GM23338 (cell line): ENCODE data around the gene UGP2. TPM values are rescaled to one million over a fixed set of nuclear protein-coding genes. Genes with fewer than 3 reads are reported as not detected.

ENCODE experiments used
- ATAC-seq: fragments of 200-7000 bp; cut with Tn5 transposase; 3 replicates; pipeline ENCODE4 v1.9.1; 2020
- DNase-seq: peaks from one replicate; pipeline ENCODE4 v3.0.0-alpha.2; 2015; ENCODE audit warnings: low spot score
- H2AFZ ChIP-seq: fragments of 200-600 bp; sonication (generic); 2 replicates; pipeline ENCODE4 v1.8.0; 2016; ENCODE audit warnings: antibody characterized with exemption, mild to moderate bottlenecking, moderate library complexity
- H3F3A ChIP-seq: fragments of 200-600 bp; sonication (generic); replicated peaks from 2 replicates; pipeline ENCODE4 v1.8.0; 2017; ENCODE audit warnings: antibody characterized with exemption, mixed run types, low read depth
- H3K27ac ChIP-seq: fragments of 200-600 bp; sonication (generic); 2 replicates; pipeline ENCODE4 v1.6.1; 2016; ENCODE audit warnings: low read depth
- H3K27me3 ChIP-seq: fragments of 200-600 bp; sonication (generic); 2 replicates; pipeline ENCODE4 v1.8.0; 2016; ENCODE audit warnings: mild to moderate bottlenecking, mixed run types, moderate library complexity; ENCODE audit not compliant: insufficient read depth
- H3K36me3 ChIP-seq: fragments of 200-600 bp; sonication (generic); 2 replicates; pipeline ENCODE4 v1.8.0; 2016; ENCODE audit warnings: mild to moderate bottlenecking; ENCODE audit not compliant: insufficient read depth
- H3K4me1 ChIP-seq: fragments of 200-600 bp; sonication (generic); 2 replicates; pipeline ENCODE4 v1.8.0; 2016; ENCODE audit warnings: mild to moderate bottlenecking, moderate library complexity; ENCODE audit not compliant: insufficient read depth
- H3K4me2 ChIP-seq: fragments of 200-600 bp; sonication (generic); 2 replicates; pipeline ENCODE4 v1.7.1; 2017; ENCODE audit warnings: mixed run types
- H3K4me3 ChIP-seq: fragments of 200-600 bp; sonication (generic); 2 replicates; pipeline ENCODE4 v1.6.1; 2016; ENCODE audit warnings: mixed run types
- H3K79me2 ChIP-seq: fragments of 200-600 bp; sonication (generic); replicated peaks from 2 replicates; pipeline ENCODE4 v1.8.0; 2017; ENCODE audit warnings: mild to moderate bottlenecking; ENCODE audit not compliant: insufficient read depth
- H3K9me2 ChIP-seq: fragments of 200-600 bp; sonication (generic); 2 replicates; pipeline ENCODE4 v1.8.0; 2017; ENCODE audit not compliant: insufficient read depth
- H4K20me1 ChIP-seq: fragments of 200-600 bp; sonication (generic); replicated peaks from 2 replicates; pipeline ENCODE4 v1.8.0; 2017; ENCODE audit warnings: mild to moderate bottlenecking; ENCODE audit not compliant: insufficient read depth
- H3K27ac Mint-ChIP-seq: 2 replicates; pipeline ENCODE4 v1.8.0; 2020; ENCODE audit warnings: inconsistent platforms, mild to moderate bottlenecking, moderate library complexity, mixed read lengths
- H3K27me3 Mint-ChIP-seq: 3 replicates; pipeline ENCODE4 v1.8.0; 2022; ENCODE audit warnings: low read depth, mild to moderate bottlenecking, moderate library complexity, mixed read lengths, inconsistent platforms; ENCODE audit not compliant: insufficient read depth, poor library complexity
- H3K36me3 Mint-ChIP-seq: 3 replicates; pipeline ENCODE4 v1.8.0; 2021; ENCODE audit warnings: low read depth, mild to moderate bottlenecking, inconsistent platforms, moderate library complexity, mixed read lengths
- H3K4me1 Mint-ChIP-seq: 3 replicates; pipeline ENCODE4 v1.8.0; 2020; ENCODE audit warnings: mild to moderate bottlenecking, inconsistent platforms, mixed read lengths
- H3K4me3 Mint-ChIP-seq: 3 replicates; pipeline ENCODE4 v1.8.0; 2021; ENCODE audit warnings: moderate library complexity, mild to moderate bottlenecking, inconsistent platforms, mixed read lengths
- H3K9me3 Mint-ChIP-seq: 3 replicates; pipeline ENCODE4 v1.8.0; 2020; ENCODE audit warnings: moderate library complexity, mild to moderate bottlenecking, inconsistent platforms, mixed read lengths
- CREB1 ChIP-seq: fragments of 250-450 bp; sonication (Bioruptor Pico); IDR thresholded peaks from 2 replicates; pipeline ENCODE4 v1.5.0; 2020; ENCODE audit warnings: low read depth, mild to moderate bottlenecking, moderate library complexity
- EZH2phosphoT487 ChIP-seq: fragments of 200-600 bp; sonication (generic); IDR thresholded peaks from one replicate; pipeline ENCODE4 v1.8.1; 2018; ENCODE audit warnings: antibody characterized with exemption; ENCODE audit not compliant: unreplicated experiment
- JUNB ChIP-seq: IDR thresholded peaks from one replicate; pipeline ENCODE4 v1.6.1; 2016; ENCODE audit warnings: antibody characterized with exemption; ENCODE audit not compliant: unreplicated experiment
- NANOG ChIP-seq: IDR thresholded peaks from 2 replicates; pipeline ENCODE4 v1.6.1; 2016; ENCODE audit warnings: antibody characterized with exemption, borderline replicate concordance
- POLR2AphosphoS5 ChIP-seq: IDR thresholded peaks from 2 replicates; pipeline ENCODE4 v1.6.1; 2016; ENCODE audit warnings: antibody characterized with exemption, low read depth
- ZNF114 ChIP-seq: fragments of 250-450 bp; sonication (Bioruptor Pico); IDR thresholded peaks from 2 replicates; pipeline ENCODE4 v1.5.0; 2020; ENCODE audit warnings: mild to moderate bottlenecking, moderate library complexity
- ZNF331 ChIP-seq: fragments of 250-450 bp; sonication (Bioruptor Pico); IDR thresholded peaks from 2 replicates; pipeline ENCODE4 v1.5.0; 2020; ENCODE audit warnings: low read depth, mild to moderate bottlenecking, moderate library complexity
- polyA plus RNA-seq: library from polyadenylated mRNA; unstranded; fragments of >200 nt; fragmentation: Nextera tagmentation; extraction: Ambion mirVana; gene quantifications from 2 replicates; pipeline ENCODE4 v1.2.1, GENCODE V29; 2016
- total RNA-seq: library from RNA; depleted of rRNA; stranded (reverse); fragments of >200 nt; shearing (Covaris generic); gene quantifications from 2 replicates; pipeline ENCODE4 v1.2.3, GENCODE V29; 2014
- TF ChIP-seq, protein P1 (sequence below), 2 experiments: fragments of 200-600 bp in 1 of 2; sonication (generic) in 1 of 2; conservative IDR thresholded peaks; 2 replicates each; pipeline versions ENCODE4 v1.5.1 to v1.6.1; 2016 to 2017; ENCODE audit warnings: antibody characterized with exemption in 2 of 2, low read depth in 2 of 2, mild to moderate bottlenecking in 2 of 2, moderate library complexity in 1 of 2
- TF ChIP-seq, protein P2 (sequence below): IDR thresholded peaks from one replicate; pipeline ENCODE4 v1.6.1; 2018; ENCODE audit warnings: antibody characterized with exemption; ENCODE audit not compliant: unreplicated experiment
- TF ChIP-seq, protein P3 (sequence below): IDR thresholded peaks from 2 replicates; pipeline ENCODE4 v1.6.1; 2016; ENCODE audit warnings: antibody characterized with exemption

Gene UGP2
- total and polyA plus RNA-seq, 2 experiments from 2014 or later, result 744 to 943 TPM

DNA sequence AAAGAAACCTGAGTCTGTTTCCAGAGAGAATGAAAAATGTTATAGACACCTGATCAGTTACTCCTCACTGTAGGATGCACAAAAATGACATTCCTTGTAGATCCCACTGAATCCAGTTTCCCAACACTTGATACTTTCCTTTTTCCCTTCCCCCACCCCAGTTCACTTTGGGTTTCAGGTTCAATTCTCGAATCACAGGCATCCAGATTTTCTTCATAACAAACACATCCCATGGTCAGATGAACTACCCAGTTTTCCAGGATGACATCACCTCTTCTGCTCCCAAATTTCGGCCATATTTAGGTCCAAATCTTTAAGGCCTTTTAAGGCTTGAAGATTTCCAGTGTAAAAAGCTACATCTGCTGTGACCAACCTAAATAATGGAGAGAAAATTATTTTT is 51.5 kb downstream of the UGP2 start:
- Histone ChIP-seq H3K79me2 (no peaks in the 10 kb centered on the region), H4K20me1 (no peaks in the 10 kb centered on the region; the same call in 1 of the 2 replicates), H3K27me3 (no peaks in the 10 kb centered on the region), H3K9me2 (no peaks in the 10 kb centered on the region), H3K36me3 (peaks cover 37% of the 10 kb centered on the region), H3K4me1 (no peaks in the 10 kb centered on the region), H3K27ac (peak overlapping the region; percentile 30; the same call in 1 of the 2 replicates), H3K4me3 (no peak overlapping the region), H3K4me2 (no peak overlapping the region), H3F3A (peaks cover 10% of the 10 kb centered on the region; the same call in 1 of the 2 replicates), H2AFZ (no peak overlapping the region)
- Mint-ChIP-seq H3K36me3 (peaks cover 59% of the 10 kb centered on the region), H3K4me1 (peaks cover 10% of the 10 kb centered on the region; the same call in 2 of the 3 replicates), H3K4me3 (no peak overlapping the region), H3K27me3 (peaks cover 11% of the 10 kb centered on the region), H3K27ac (no peak overlapping the region), H3K9me3 (peaks cover 3% of the 10 kb centered on the region; the same call in 1 of the 3 replicates)
- ATAC-seq (no peak), DNase-seq (no peak)
- TF ChIP-seq POLR2AphosphoS5 (peak; percentile 29; the same call in 1 of the 2 replicates), CREB1 (CRISPR knock-in tag) (no peak)

DNA sequence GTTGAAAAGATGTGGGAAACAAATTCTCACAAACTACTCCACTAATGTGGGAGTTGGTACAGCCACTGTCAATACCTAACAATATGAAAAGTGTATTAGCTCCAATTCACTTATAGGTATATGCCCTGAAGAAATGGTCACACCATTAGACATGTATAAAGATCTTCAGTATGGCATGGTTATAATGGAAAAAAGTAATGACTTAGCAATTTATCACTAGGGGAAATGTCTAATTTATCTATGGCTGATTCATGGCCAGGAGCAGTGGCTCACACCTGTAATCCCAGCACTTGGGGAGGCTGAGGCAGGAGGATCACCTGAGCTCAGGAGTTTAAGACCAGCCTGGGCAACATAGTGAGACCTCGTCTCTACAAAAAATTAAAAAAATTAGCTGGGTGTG is 52.5 kb downstream of the UGP2 start:
- no peak overlapping the region for H2AFZ ChIP-seq
- no peaks in the 10 kb centered on the region for H3K4me1 ChIP-seq
- peaks cover 36% of the 10 kb centered on the region for H3K36me3 ChIP-seq
- H3K4me3 ChIP-seq, result no peak overlapping the region
- H3K36me3 Mint-ChIP-seq, result peaks cover 49% of the 10 kb centered on the region
- peaks cover 3% of the 10 kb centered on the region; the same call in 1 of the 3 replicates for H3K9me3 Mint-ChIP-seq
- H3K27me3 Mint-ChIP-seq, result peaks cover 11% of the 10 kb centered on the region
- H3K4me2 ChIP-seq, result no peak overlapping the region
- DNase-seq (no peak), ATAC-seq (no peak)
- no peaks in the 10 kb centered on the region for H3K9me2 ChIP-seq
- H3K4me1 Mint-ChIP-seq, result peaks cover 2% of the 10 kb centered on the region; the same call in 2 of the 3 replicates
- peak overlapping the region; percentile 30; the same call in 1 of the 2 replicates for H3K27ac ChIP-seq
- no peaks in the 10 kb centered on the region for H3K79me2 ChIP-seq
- H3K4me3 Mint-ChIP-seq, result no peak overlapping the region
- TF ChIP-seq, protein P1, sequence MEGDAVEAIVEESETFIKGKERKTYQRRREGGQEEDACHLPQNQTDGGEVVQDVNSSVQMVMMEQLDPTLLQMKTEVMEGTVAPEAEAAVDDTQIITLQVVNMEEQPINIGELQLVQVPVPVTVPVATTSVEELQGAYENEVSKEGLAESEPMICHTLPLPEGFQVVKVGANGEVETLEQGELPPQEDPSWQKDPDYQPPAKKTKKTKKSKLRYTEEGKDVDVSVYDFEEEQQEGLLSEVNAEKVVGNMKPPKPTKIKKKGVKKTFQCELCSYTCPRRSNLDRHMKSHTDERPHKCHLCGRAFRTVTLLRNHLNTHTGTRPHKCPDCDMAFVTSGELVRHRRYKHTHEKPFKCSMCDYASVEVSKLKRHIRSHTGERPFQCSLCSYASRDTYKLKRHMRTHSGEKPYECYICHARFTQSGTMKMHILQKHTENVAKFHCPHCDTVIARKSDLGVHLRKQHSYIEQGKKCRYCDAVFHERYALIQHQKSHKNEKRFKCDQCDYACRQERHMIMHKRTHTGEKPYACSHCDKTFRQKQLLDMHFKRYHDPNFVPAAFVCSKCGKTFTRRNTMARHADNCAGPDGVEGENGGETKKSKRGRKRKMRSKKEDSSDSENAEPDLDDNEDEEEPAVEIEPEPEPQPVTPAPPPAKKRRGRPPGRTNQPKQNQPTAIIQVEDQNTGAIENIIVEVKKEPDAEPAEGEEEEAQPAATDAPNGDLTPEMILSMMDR (conservative IDR thresholded peaks at IDR 0.05; ENCODE audit: low read depth in 2 of 2), result no peak
- peak; percentile 13; the same call in 1 of the 2 replicates for TF ChIP-seq POLR2AphosphoS5
- no peak for TF ChIP-seq NANOG
- no peak for TF ChIP-seq EZH2phosphoT487
- no peaks in the 10 kb centered on the region for H3K27me3 ChIP-seq
- peak overlapping the region; percentile 25; the same call in 1 of the 2 replicates for H3K27ac Mint-ChIP-seq
- no peaks in the 10 kb centered on the region; the same call in 1 of the 2 replicates for H4K20me1 ChIP-seq
- H3F3A ChIP-seq, result peaks cover 10% of the 10 kb centered on the region; the same call in 1 of the 2 replicates

DNA sequence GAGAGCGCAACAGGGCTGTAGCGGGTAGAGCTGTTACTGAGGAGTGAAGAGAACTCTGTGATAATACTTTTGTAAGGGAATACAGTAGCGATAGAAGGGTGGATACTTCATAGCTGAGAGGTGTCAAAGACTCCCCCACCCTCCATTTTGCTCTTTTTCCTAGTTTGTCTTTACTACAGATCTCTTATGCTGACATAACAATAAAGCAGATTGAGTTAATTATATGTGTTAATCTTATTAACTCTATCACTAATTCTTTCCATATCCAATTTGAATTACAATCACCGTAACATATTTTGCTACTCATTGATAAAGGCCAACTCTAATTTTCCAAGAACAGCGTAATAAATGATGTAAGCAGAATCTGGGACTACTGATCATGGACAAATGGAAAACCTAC is 57.1 kb downstream of the UGP2 start:
- peaks cover 19% of the 10 kb centered on the region; the same call in 2 of the 3 replicates for H3K9me3 Mint-ChIP-seq
- no peak overlapping the region for H3K4me3 ChIP-seq
- no peak overlapping the region for H3K4me3 Mint-ChIP-seq
- H3K27me3 Mint-ChIP-seq, result peaks cover 15% of the 10 kb centered on the region
- ATAC-seq (no peak), DNase-seq (no peak)
- 0 out of 2 replicates have a peak overlapping the region, but pooled peaks have one; percentile 5 for H3K27ac ChIP-seq
- no peaks in the 10 kb centered on the region for H3K27me3 ChIP-seq
- peaks cover 35% of the 10 kb centered on the region for H3K36me3 Mint-ChIP-seq
- H3K9me2 ChIP-seq, result no peaks in the 10 kb centered on the region
- H4K20me1 ChIP-seq, result no peaks in the 10 kb centered on the region
- no peaks in the 10 kb centered on the region for H3K4me1 Mint-ChIP-seq
- peaks cover 6% of the 10 kb centered on the region; the same call in 1 of the 2 replicates for H3F3A ChIP-seq
- H3K36me3 ChIP-seq, result no peaks in the 10 kb centered on the region
- H3K79me2 ChIP-seq, result no peaks in the 10 kb centered on the region
- no peak overlapping the region for H3K27ac Mint-ChIP-seq
- no peak overlapping the region for H2AFZ ChIP-seq
- H3K4me1 ChIP-seq, result no peaks in the 10 kb centered on the region
- H3K4me2 ChIP-seq, result no peak overlapping the region
- TF ChIP-seq, protein P2, sequence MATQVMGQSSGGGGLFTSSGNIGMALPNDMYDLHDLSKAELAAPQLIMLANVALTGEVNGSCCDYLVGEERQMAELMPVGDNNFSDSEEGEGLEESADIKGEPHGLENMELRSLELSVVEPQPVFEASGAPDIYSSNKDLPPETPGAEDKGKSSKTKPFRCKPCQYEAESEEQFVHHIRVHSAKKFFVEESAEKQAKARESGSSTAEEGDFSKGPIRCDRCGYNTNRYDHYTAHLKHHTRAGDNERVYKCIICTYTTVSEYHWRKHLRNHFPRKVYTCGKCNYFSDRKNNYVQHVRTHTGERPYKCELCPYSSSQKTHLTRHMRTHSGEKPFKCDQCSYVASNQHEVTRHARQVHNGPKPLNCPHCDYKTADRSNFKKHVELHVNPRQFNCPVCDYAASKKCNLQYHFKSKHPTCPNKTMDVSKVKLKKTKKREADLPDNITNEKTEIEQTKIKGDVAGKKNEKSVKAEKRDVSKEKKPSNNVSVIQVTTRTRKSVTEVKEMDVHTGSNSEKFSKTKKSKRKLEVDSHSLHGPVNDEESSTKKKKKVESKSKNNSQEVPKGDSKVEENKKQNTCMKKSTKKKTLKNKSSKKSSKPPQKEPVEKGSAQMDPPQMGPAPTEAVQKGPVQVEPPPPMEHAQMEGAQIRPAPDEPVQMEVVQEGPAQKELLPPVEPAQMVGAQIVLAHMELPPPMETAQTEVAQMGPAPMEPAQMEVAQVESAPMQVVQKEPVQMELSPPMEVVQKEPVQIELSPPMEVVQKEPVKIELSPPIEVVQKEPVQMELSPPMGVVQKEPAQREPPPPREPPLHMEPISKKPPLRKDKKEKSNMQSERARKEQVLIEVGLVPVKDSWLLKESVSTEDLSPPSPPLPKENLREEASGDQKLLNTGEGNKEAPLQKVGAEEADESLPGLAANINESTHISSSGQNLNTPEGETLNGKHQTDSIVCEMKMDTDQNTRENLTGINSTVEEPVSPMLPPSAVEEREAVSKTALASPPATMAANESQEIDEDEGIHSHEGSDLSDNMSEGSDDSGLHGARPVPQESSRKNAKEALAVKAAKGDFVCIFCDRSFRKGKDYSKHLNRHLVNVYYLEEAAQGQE, result no peak
- TF ChIP-seq, protein P1 (conservative IDR thresholded peaks at IDR 0.05; ENCODE audit: low read depth in 2 of 2), result no peak
- no peak for TF ChIP-seq EZH2phosphoT487
- no peak for TF ChIP-seq NANOG
- TF ChIP-seq ZNF331 (CRISPR knock-in tag), result no peak
- TF ChIP-seq, protein P3, sequence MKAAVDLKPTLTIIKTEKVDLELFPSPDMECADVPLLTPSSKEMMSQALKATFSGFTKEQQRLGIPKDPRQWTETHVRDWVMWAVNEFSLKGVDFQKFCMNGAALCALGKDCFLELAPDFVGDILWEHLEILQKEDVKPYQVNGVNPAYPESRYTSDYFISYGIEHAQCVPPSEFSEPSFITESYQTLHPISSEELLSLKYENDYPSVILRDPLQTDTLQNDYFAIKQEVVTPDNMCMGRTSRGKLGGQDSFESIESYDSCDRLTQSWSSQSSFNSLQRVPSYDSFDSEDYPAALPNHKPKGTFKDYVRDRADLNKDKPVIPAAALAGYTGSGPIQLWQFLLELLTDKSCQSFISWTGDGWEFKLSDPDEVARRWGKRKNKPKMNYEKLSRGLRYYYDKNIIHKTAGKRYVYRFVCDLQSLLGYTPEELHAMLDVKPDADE, result no peak
- no peak for TF ChIP-seq CREB1 (CRISPR knock-in tag)
- no peak for TF ChIP-seq ZNF114 (CRISPR knock-in tag)
- no peak for TF ChIP-seq JUNB
